ENCODE results near the gene GEMIN5.
"Not testable (repeated sequence)": the region's sequence is repeated elsewhere in the genome, so short reads cannot be mapped to it uniquely, and the experiment has no call there.

GEMIN5 gene

DNA sequence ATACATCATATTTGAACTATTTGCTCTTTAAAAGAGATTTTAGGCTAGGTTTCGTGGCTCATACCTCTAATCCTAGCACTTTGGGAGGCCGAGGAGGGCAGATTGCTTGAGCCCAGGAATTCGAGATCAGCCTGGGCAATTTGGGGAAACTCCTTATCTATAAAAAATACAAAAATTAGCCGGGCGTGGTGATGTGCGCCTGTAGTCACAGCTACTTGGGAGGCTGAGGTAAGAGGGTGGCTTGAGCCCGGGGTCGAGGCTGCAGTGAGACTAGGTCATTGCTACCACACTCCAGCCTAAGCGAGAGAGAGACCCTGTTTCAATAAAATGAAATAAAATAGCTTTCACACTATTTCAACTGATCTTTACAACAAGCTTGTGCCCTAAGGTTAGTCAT lies 2.4 kb upstream of the GEMIN5 start:
- DNase-seq: no peak

DNA sequence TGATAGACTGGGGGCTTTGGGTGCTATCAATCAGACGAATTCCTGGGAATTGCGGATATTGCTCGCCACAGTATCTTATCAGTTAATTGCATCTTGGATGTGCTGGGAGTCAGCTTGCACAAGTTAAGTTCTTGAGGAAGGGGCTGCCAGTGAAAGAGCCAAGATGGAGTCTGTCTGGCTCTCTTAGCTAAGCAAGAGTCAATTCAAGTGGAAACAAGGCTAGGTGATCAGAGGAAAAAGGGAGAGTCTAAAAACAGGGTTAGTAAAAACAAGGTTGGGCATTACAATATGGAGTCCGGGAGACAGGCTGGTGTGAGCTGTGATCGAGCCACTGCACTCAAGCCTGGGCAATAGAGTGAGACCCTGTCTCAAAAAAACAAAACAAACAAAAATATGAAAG lies 1.4 kb upstream of the GEMIN5 start:
- DNase-seq: not testable (repeated sequence)

GRCh38 chr5:154937186-154937717 lies 759 bp downstream of the GEMIN5 start:
- DNase-seq: no peak

GRCh38 chr5:154934881-154935280 lies 3.1 kb downstream of the GEMIN5 start:
- DNase-seq: no peak

DNA sequence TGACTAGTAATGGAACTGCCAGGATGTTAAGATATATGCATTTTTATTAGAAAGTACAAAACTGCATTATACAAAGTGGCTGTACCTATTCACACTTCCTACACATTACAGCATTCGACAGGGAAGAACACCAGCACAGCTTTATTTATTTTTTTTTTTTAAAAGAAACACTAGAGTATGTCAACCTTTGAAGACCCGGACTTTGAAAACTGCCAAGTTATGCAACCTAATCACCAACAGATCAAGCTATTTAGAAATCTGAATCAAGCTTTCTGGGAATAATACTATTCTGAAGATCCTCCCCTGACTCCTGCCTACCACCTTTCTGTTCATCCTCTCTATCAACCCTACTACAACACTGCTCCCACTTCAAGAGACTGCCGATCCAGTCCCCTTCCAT lies 4.5 kb downstream of the GEMIN5 start:
- DNase-seq: no peak

- no peak for DNase-seq
Measured at GRCh38 chr5:154923441-154924430, 14.3 kb downstream of the GEMIN5 start.

- no peak for DNase-seq
Measured at GRCh38 chr5:154917757-154918156, 20.3 kb downstream of the GEMIN5 start.

- no peak for DNase-seq
Measured at GRCh38 chr5:154916874-154917273, 21.1 kb downstream of the GEMIN5 start.

DNA sequence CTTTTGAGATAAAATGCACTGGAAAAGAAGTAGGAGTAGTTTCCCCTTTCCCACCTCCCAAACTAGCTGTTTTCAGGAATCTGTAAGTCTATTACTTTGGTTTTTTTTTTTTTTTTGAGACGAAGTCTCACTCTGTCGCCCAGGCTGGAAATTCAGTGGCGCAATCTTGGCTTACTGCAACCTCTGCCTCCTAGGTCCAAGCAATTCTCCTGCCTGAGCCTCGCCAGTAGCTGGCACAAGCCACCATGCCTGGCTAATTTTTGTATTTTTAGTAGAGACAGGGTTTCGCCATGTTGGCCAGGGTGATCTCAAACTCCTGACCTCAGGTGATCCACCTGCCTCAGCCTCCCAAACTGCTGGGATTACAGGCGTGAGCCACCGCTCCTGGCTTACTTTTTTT lies 32.4 kb downstream of the GEMIN5 start:
- DNase-seq: not testable (repeated sequence)

GRCh38 chr5:154901913-154902312 lies 36.1 kb downstream of the GEMIN5 start:
- no peak for DNase-seq

DNA sequence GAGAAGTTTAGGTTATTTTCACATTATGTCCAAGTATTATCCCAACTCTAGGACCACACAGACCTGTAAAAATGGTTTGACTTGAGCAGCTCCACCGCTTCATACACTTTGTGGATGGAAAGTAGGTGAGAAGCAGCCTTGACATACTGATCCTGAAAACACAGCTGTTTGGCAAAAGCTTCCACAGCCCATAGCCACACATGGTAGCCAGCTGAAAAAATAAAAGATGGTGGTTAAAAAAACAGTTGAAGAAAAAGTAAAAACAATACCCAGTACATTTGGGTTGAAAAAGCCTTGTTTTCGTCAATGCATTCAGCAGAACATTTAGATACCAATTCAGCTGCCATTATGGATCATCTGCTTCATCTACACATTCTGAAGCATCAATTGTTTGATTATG lies 36.7 kb downstream of the GEMIN5 start:
- DNase-seq: no peak

- DNase-seq: no peak
Measured at GRCh38 chr5:154900066-154900465, 37.9 kb downstream of the GEMIN5 start.

DNA sequence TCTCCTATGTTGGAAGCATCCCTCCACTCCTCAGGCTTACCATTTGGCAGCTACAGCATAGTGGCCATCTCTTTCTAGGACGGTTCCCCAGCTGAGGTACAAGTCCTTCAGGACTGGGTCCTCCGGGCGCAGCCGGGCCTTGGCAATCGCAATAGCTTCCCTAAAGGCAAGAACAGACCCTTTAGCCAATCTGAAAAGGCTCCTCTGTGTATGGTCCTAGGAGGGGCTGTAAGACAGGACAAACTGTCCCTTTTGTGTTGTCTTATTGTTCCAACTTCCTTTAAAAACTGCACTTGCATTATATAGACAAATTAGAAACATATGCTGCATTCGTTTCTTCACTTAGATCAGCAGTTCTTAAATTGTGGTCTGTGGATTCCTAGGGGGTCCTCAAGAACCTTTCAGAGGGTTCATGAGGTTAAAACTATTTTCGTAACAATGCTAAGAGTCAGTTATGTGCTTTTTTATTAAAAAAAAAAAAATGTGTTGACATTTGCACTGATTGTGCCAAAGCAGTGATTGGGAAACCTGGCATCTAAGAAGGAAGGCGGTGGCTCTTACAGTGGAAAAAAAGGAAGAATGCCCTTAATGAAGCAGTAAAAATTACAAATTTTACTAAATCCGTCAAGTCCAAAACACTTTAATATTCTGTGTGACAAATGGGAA lies 38.7 kb downstream of the GEMIN5 start:
- DNase-seq: no peak

GRCh38 chr5:154898210-154898609 lies 39.8 kb downstream of the GEMIN5 start:
- no peak for DNase-seq

GRCh38 chr5:154896562-154897165 lies 41.3 kb downstream of the GEMIN5 start:
- no peak for DNase-seq

DNA sequence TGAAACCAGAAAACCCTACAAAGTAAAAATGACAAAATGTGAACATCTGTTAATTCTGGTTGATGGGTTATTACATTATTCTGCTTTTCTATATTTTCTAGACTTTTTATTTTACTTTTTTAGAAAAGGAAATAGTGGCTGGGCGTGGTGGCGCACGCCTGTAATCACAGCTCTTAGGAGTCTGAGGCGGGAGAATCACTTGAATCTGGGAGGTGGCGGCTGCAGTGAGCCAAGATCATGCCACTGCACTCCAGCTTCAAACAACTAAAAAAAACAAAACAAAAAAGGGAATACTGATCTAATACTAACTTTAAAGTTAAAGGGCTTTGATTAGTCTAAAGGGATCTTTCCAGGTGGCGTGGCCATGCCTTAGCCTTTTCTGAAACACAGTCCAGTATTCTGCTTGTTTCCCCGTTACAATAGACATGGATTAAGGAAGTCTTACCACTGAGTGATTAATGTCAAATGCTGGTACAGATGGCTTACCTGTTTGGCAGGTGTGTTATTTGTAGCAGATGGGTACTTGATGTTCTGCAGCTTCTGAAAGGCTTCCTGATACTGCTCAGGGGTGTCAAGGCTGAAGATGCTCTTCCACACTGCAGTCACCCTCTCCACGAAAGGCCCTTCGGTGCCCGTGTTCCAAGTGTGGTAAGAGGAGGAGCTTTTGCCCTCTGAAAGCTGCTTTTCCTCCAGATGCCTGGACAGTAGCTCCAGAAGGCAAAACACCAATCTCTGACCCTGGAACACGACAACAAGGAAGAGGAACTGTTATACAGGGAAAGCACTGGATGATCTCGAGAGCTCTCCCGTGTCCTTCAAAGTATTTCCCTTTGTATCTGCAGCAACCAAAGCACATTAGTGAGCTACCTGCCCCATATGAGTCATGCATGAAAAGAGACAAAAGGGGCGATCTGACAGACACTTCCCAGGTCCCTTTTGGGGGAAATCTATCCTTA lies 42.1 kb downstream of the GEMIN5 start:
- no peak for DNase-seq

- no peak for DNase-seq
Measured at GRCh38 chr5:154893381-154893780, 44.6 kb downstream of the GEMIN5 start.

DNA sequence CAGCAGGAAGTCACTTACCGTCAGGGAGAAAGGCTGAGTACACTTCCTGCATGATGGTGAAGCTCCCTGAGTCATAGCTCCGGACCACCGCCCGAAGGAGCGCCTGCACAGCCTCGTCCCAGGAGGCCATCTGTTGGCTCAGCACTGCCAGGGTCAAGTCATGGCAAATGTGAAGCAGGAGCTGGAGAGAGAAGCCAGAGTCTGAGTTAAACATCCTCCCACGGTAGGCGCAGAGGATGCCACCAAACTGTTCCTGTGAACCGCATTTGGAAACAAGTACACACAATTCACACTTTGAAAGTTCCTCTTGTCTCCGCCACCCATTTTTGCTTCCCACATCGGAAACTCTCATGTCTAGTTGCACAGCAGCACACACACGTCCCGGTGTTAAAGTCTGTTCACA lies 45.6 kb downstream of the GEMIN5 start:
- DNase-seq: no peak

DNA sequence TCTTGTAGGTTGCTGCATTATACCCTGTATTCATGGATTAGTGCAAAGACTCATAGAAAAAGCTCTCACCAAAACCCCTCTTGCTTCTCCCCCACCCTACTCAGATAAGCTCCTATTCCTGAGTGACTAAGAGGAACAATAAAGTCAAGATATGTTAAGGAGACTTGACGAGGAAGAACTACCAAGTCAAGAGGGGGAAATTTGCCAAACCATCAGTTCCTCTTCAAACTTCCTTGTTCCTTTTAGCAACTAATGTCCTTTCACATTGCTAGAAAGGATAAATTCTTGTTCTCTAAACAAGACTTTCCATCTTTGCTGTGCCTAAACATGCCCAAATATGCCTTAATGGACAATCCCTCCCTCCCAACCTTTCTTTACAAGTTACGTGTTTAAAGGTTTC lies 52.6 kb downstream of the GEMIN5 start:
- DNase-seq: no peak

DNA sequence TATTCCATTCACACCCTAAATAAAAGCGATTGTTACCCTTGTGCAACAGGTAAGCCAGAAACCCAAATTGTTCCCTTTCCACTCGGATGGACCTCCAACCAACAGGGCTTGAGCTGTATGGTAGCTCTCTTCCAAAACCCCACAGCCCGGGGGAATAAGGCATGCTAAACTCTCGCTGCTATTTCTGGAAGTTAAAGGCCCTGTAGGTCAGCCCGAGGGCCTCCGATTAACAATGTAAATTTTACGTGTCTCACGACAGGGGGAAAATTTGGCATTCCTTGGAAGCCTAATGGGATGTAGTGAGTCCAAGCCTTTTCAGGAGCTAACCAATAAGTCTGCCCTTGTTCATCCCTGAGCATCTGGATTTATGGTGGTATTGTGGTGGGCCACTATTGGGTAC lies 53.6 kb downstream of the GEMIN5 start:
- DNase-seq: no peak

- no peak for DNase-seq
Measured at GRCh38 chr5:154881986-154882385, 56.0 kb downstream of the GEMIN5 start.

GRCh38 chr5:154878642-154879335 lies 59.2 kb downstream of the GEMIN5 start:
- no peak for DNase-seq
